ENCODE data around the gene ATXN10. TPM values are rescaled to one million over a fixed set of nuclear protein-coding genes. Genes with fewer than 3 reads are reported as not detected.

The ATXN10 gene
- total and polyA plus RNA-seq, 2 of the 13 experiments (the other 11 are each of a cell fraction or from before 2014, with no cell fraction given) = 60.1 to 194 TPM

GRCh38 chr22:45754822-45755221 lies 83.2 kb downstream of the ATXN10 start:
- Histone ChIP-seq H3K9me3 (ENCODE audit: low read length) (no peaks in the 10 kb centered on the region), H3K36me3 (replicated peaks in 1 of 2; ENCODE audit: control insufficient read depth in 1 of 2, insufficient read depth in 2 of 2, low read length in 2 of 2) (peaks cover 12 to 31% of the 10 kb centered on the region in 2 experiments; a peak in 4 of 5 replicates), H3K27me3 (ENCODE audit: control insufficient read depth in 1 of 2, insufficient read depth in 2 of 2, low read length in 2 of 2) (no peaks in the 10 kb centered on the region), H2AFZ (ENCODE audit: low read length) (no peak overlapping the region), H3K9ac (ENCODE audit: insufficient read depth, low read depth, low read length) (no peak overlapping the region), H3K4me1 (ENCODE audit: insufficient read depth, low read length) (no peaks in the 10 kb centered on the region), H3K4me3 (replicated peaks in 1 of 3; ENCODE audit: insufficient read depth in 1 of 3, low read depth in 2 of 3, low read length in 3 of 3) (no peak overlapping the region), H3K27ac (ENCODE audit: extremely low read length, insufficient read depth, low read length) (no peak overlapping the region), H3K4me2 (ENCODE audit: low read depth, low read length) (no peak overlapping the region), H4K20me1 (ENCODE audit: insufficient read depth, low read length) (no peaks in the 10 kb centered on the region), H3K79me2 (ENCODE audit: insufficient read depth, low read length) (no peaks in the 10 kb centered on the region)
- DNase-seq (ENCODE audit: low spot score) = no peak
- 100% methylated on average over 1 of the region's 3 CpGs for WGBS (ENCODE audit: low lambda C conversion rate)
- no TSS peak for BruUV-seq (replicated peaks)
- no peak for FAIRE-seq
- ATAC-seq = no peak
- ChIA-PET POLR2A (no interaction called here), CTCF (ENCODE audit: low intra/inter-chr PET ratio, low total read pairs) (no interaction called here)
- intact Hi-C loops (cut with micrococcal nuclease; ENCODE audit: unreplicated experiment) = no loop called here
- in situ Hi-C loops (cut with HindIII; ENCODE audit: extremely low pct_ligation_motif_present, low pct_unique_long_range_greater_than_20kb) = no loop called here
- TF ChIP-seq ZNF510 (CRISPR knock-in tag; IDR thresholded peaks at IDR 0.05; ENCODE audit: low read depth) = no peak
- no peak for TF ChIP-seq ZNF34 (CRISPR knock-in tag; IDR thresholded peaks at IDR 0.05; ENCODE audit: borderline replicate concordance)
- TF ChIP-seq TRAFD1 (CRISPR knock-in tag; IDR thresholded peaks at IDR 0.05; ENCODE audit: borderline replicate concordance) = no peak
- TF ChIP-seq KDM5B (CRISPR knock-in tag; IDR thresholded peaks at IDR 0.05; ENCODE audit: borderline replicate concordance) = no peak
- TF ChIP-seq SOX5 (CRISPR knock-in tag; IDR thresholded peaks at IDR 0.05; ENCODE audit: borderline replicate concordance) = no peak
- TF ChIP-seq MYC (CRISPR knock-in tag; IDR thresholded peaks at IDR 0.05; ENCODE audit: borderline replicate concordance) = no peak
- TF ChIP-seq ZNF562 (CRISPR knock-in tag; IDR thresholded peaks at IDR 0.05; ENCODE audit: borderline replicate concordance) = no peak
- TF ChIP-seq ZNF142 (CRISPR knock-in tag; IDR thresholded peaks at IDR 0.05) = no peak
- no peak for TF ChIP-seq NRL (CRISPR knock-in tag; IDR thresholded peaks at IDR 0.05; ENCODE audit: borderline replicate concordance)
- no peak for TF ChIP-seq ZBTB14 (CRISPR knock-in tag; IDR thresholded peaks at IDR 0.05)
- no peak for TF ChIP-seq ZSCAN5A (CRISPR knock-in tag; IDR thresholded peaks at IDR 0.05; ENCODE audit: borderline replicate concordance)
- no peak for TF ChIP-seq HOXA9 (CRISPR knock-in tag; IDR thresholded peaks at IDR 0.05; ENCODE audit: borderline replicate concordance)
- no peak for TF ChIP-seq ZNF781 (CRISPR knock-in tag; IDR thresholded peaks at IDR 0.05; ENCODE audit: borderline replicate concordance, not compliant biosample characterization)

All from HepG2 (cell line).